Pancreas (tissue), 10 donors: Measurements from ENCODE around the gene AP4M1. TPM values are rescaled to one million over a fixed set of nuclear protein-coding genes. Genes with fewer than 3 reads are reported as not detected.
"Not testable (repeated sequence)": the region's sequence is repeated elsewhere in the genome, so short reads cannot be mapped to it uniquely, and the experiment has no call there.

Experiments used
- ATAC-seq, 4 donors: fragments of 200-7000 bp; cut with Tn5 transposase; one replicate each; pipeline versions ENCODE4 v1.8.0 to v1.9.1; 2020; ENCODE audit warnings: mild to moderate bottlenecking in 4 of 4, moderate library complexity in 4 of 4
- DNase-seq, 6 donors: peaks; one replicate each; pipeline ENCODE4 v3.0.0-alpha.2; 2020
- FAIRE-seq: peaks from 2 replicates; lab custom pipeline; 2012; peaks lifted over from hg19 to GRCh38; lab: Jason Lieb, UNC
- H3K27ac ChIP-seq, 4 donors: fragments of 200-600 bp; sonication (generic); 1 replicate in 3 of 4; 2 replicates in 1 of 4; pipeline versions ENCODE4 v1.5.0 to v1.8.0; 2020
- H3K27me3 ChIP-seq, 4 donors: fragments of 200-600 bp; one replicate each; pipeline ENCODE4 v1.8.0; 2021
- H3K36me3 ChIP-seq, 3 donors: fragments of 200-600 bp; sonication (generic) in 1 of 3; one replicate each; pipeline versions ENCODE4 v1.5.0 to v1.8.0; 2020 to 2021
- H3K4me1 ChIP-seq, 3 donors: fragments of 200-600 bp; one replicate each; pipeline ENCODE4 v1.8.0; 2021
- H3K4me3 ChIP-seq, 4 donors: fragments of 200-600 bp; sonication (generic) in 2 of 4; one replicate each; pipeline versions ENCODE4 v1.5.0 to v1.8.0; 2020 to 2021
- H3K9me3 ChIP-seq, 4 donors: fragments of 200-600 bp; one replicate each; pipeline ENCODE4 v1.8.0; 2021
- WGBS, 2 donors: extraction: QIAGEN DNeasy Blood & Tissue Kit; methylation state at CpG; one replicate each; pipeline ENCODE4 v1.1.7; 2013; 5-methylcytosine and 5-hydroxymethylcytosine counted together
- intact Hi-C, 3 donors: fragments of 100-400 bp; cut with DNase I; formaldehyde crosslinking; loops; one replicate each; pipeline versions ENCODE4 v1.11.1 to v1.14.2; 2022
- polyA plus RNA-seq, 2 donors: library from polyadenylated mRNA; stranded (reverse); fragments of 200-250 nt; gene quantifications; one replicate each; pipeline ENCODE4 v1.2.3, GENCODE V29; 2013
- total RNA-seq, 6 donors: library from RNA; stranded (reverse); fragmentation: NEBNext Ultra II Directional in 4 of 6; extraction: Animal tissue kit (Norgen Biotek cat#: 25700) in 4 of 6; gene quantifications; one replicate each; pipeline versions ENCODE4 v1.2.1 to v1.2.4, GENCODE V29; 2021 to 2023
- TF ChIP-seq, protein P1 (sequence below), 4 donors: fragments of 200-600 bp; sonication (generic) in 3 of 4; IDR thresholded peaks; one replicate each; pipeline versions ENCODE4 v1.5.0 to v1.8.0; 2021; ENCODE audit warnings: antibody characterized with exemption in 4 of 4
- donor health status: healthy with polysubstance abuse.
- donor health status: DM: no; HTN: no; CAD: no; lungs with moderate emphysema.
- donor health status: DM: no; HTN: no; CAD: no.
- donor health status: control.
- donor health status: control.
- donor health status: Bipolar disorder and iron deficiency.
- donor health status: DM: yes; HTN: yes; CAD: no.
- donor health status: DM: no; HTN: no; CAD: no.
- donor health status: DM: no; HTN: no; CAD: no.
- donor health status: DM: yes; HTN: yes; CAD: no.

Gene AP4M1
- total and polyA plus RNA-seq, 8 donors: 8.6 to 25.4 (median 12.2) TPM

DNA sequence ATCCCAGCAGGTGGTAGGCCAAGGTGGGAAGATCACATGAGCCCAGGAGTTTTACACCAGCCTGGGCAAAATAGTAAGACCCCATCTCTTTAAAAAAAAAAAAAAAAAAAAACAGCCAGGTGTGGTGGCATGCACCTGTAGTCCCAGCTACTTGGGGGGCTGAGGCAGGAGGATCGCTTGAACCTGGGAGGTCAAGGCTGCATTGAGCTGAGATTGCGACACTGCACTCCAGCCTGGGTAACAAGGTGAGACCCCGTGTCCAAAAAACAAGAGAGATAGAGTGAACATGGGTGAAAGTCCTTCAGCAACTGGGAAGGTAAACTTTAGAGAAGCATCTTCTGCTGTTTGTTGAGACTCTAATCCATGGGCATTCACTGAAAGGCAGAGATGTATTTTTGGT, 41.0 kb downstream of the AP4M1 start:
- WGBS, 2 donors: 86 to 89% methylated on average over 3 of the region's 3 CpGs
- intact Hi-C loops: loop anchor here in 1 of 3 donors (10.0 kb wide), 1 partner anchor 72 kb away; the partner anchor contains the start of gene PVRIG
- FAIRE-seq: no peak
- DNase-seq: no peak
- Histone ChIP-seq H3K27me3 (no peaks in the 10 kb centered on the region), H3K36me3 (no peaks in the 10 kb centered on the region), H3K9me3 (no peaks in the 10 kb centered on the region), H3K27ac (no peak overlapping the region), H3K4me3 (no peak overlapping the region), H3K4me1 (no peaks in the 10 kb centered on the region)
- TF ChIP-seq, protein P1, sequence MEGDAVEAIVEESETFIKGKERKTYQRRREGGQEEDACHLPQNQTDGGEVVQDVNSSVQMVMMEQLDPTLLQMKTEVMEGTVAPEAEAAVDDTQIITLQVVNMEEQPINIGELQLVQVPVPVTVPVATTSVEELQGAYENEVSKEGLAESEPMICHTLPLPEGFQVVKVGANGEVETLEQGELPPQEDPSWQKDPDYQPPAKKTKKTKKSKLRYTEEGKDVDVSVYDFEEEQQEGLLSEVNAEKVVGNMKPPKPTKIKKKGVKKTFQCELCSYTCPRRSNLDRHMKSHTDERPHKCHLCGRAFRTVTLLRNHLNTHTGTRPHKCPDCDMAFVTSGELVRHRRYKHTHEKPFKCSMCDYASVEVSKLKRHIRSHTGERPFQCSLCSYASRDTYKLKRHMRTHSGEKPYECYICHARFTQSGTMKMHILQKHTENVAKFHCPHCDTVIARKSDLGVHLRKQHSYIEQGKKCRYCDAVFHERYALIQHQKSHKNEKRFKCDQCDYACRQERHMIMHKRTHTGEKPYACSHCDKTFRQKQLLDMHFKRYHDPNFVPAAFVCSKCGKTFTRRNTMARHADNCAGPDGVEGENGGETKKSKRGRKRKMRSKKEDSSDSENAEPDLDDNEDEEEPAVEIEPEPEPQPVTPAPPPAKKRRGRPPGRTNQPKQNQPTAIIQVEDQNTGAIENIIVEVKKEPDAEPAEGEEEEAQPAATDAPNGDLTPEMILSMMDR (IDR thresholded peaks at IDR 0.05): no peak
- ATAC-seq: no peak

DNA sequence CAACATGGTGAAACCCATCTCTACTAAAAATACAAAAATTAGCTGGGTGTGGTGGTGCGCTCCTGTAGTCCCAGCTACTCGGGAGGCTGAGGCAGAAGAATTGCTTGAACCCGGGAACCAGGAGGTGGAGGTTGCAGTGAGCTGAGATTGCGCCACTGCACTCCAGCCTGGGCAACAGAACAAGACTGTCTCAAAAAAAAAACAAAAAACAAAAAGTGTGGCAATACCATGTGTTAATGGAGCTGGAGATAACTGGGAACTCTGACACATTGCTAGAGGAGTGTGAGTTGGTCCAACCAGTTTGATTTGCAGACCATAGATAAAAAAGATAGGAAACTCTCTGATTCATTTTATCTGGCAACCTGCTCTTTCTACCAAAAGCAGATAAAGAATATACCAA, 44.9 kb downstream of the AP4M1 start:
- H3K27me3 ChIP-seq, ATAC-seq, FAIRE-seq, H3K36me3 ChIP-seq, H3K27ac ChIP-seq, DNase-seq, H3K4me3 ChIP-seq, H3K4me1 ChIP-seq, H3K9me3 ChIP-seq: not testable (repeated sequence)
- intact Hi-C loops: loop anchor here in 1 of 3 donors (10.0 kb wide), 1 partner anchor 68 kb away; the partner anchor contains the start of gene PVRIG
- WGBS, 2 donors: 81 to 90% methylated on average over 4 of the region's 4 CpGs

DNA sequence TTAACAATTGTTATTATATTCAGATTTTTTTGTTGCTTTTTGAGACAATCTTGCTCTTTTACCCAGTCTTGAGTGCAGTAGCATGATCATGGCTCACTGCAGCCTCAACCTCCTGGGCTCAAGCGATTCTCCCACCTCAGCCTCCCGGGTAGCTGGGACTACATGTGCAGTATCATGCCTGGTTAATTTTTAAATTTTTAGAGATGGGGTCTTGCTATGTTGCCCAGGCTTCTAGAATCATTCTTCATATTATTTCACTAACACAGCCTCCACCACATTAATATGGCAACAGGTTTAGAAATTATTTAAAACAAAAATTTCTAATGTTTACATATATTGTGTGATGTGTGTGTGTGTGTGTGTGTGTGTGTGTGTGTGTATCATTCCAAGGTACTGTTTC, 45.8 kb downstream of the AP4M1 start:
- FAIRE-seq: no peak
- H3K36me3 ChIP-seq: no peaks in the 10 kb centered on the region
- ATAC-seq: no peak
- no peak for DNase-seq
- H3K27me3 ChIP-seq: no peaks in the 10 kb centered on the region
- H3K4me1 ChIP-seq: peaks cover 0 to 6% (median 0%) of the 10 kb centered on the region in 3 donors
- no peaks in the 10 kb centered on the region for H3K9me3 ChIP-seq
- 91 to 95% methylated on average over 2 of the region's 2 CpGs for WGBS, 2 donors
- H3K4me3 ChIP-seq: no peak overlapping the region
- intact Hi-C loops: loop anchor here in 1 of 3 donors (10.0 kb wide), 1 partner anchor 68 kb away; the partner anchor contains the start of gene PVRIG
- TF ChIP-seq, protein P1 (IDR thresholded peaks at IDR 0.05): no peak
- no peak overlapping the region for H3K27ac ChIP-seq

DNA sequence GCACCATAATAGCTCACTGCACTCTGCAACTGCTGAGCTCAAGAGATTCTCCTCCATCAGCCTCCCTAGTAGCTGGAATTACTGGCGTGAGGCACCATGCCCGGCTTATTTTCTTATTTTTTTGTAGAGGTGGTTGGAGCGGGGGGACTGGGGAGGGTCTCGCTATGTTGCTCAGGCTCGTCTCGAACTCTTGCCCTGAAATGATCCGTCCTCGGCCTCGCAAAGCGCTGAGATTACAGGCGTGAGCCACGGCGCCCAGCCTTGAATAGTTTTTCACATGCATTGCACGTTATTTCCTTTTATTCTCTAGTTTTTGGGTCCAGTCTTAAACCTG, 46.7 kb downstream of the AP4M1 start:
- ATAC-seq (peak in 1 of 4 donors; percentile 11), DNase-seq (no peak), FAIRE-seq (no peak)
- intact Hi-C loops: loop anchor here in 1 of 3 donors (10.0 kb wide), 1 partner anchor 67 kb away; the partner anchor contains the start of gene PVRIG
- Histone ChIP-seq H3K4me1 (peaks cover 0 to 6% (median 0%) of the 10 kb centered on the region in 3 donors), H3K27ac (peak overlapping the region in 3 of 4 donors; percentile 49 to 70 (median 65)), H3K27me3 (no peaks in the 10 kb centered on the region), H3K9me3 (no peaks in the 10 kb centered on the region), H3K4me3 (peak overlapping the region; percentile 9 to 78 (median 48)), H3K36me3 (no peaks in the 10 kb centered on the region)
- TF ChIP-seq, protein P1 (IDR thresholded peaks at IDR 0.05): no peak
- WGBS, 2 donors: 9 to 13% methylated on average over 14 of the region's 14 CpGs

DNA sequence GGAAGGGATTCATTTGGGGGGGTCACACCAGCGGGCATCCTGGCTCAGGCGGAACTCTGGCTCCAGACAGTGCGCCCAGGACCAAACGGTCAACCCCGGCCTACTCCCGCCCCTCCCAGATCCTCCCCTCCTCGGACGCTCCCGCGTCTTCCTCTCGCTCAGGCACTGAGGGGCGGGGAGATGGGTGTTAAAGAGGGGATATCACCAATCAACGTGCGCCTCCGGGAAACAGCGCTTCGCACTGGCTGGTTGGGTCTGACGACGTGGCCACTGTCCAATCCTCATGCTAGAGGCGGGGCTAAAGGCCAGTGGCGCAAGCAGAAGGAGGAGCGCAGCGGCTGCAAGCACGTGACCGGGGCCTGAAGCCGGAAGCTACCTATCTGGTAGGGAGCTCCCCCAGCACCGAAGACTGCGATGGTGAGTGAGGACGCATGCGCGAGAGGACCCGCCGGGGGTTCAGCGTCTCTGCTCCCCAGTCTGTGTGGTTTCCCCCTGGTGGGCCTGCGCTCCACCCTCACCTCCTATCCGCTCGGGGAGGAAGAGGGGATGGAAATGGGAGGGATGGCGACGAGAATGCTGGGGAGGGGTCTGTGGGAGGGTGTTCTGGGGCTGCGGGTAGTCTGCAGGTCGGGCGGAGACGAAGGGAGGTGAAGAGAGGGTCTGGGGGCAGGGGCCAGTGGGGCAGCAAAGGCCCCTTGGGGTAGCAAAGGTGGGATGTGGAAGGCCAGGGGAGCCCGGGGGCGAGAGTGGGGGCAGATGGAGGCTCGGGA, 47.3 kb downstream of the AP4M1 start, which contains the start of gene LAMTOR4:
TSS of gene LAMTOR4 (plus strand) at position 360 of the 770 bp plus-strand sequence. CDS start at position 415, 55 bp downstream.
- peak; percentile 97 to 98 (median 98) for ATAC-seq
- Histone ChIP-seq H3K36me3 (no peaks in the 10 kb centered on the region), H3K27ac (peak within 1 kb of the TSS; percentile 26 to 76 (median 60)), H3K27me3 (no peaks in the 10 kb centered on the region), H3K4me1 (peaks cover 0 to 6% (median 0%) of the 10 kb centered on the region in 3 donors), H3K4me3 (peak within 1 kb of the TSS; percentile 55 to 79 (median 76)), H3K9me3 (no peaks in the 10 kb centered on the region)
- TF ChIP-seq, protein P1 (IDR thresholded peaks at IDR 0.05): no peak
- intact Hi-C loops: loop anchor here in 1 of 3 donors (10.0 kb wide), 1 partner anchor 66 kb away; the partner anchor contains the start of gene PVRIG
- peak; percentile 92 for FAIRE-seq
- DNase-seq: peak; percentile 92 to 100 (median 99)
- WGBS, 2 donors: 0% methylated on average over 45 to 46 of the region's 46 CpGs
